B cell (primary cell): Measurements from ENCODE around the gene CYYR1. TPM values are rescaled to one million over a fixed set of nuclear protein-coding genes. Genes with fewer than 3 reads are reported as not detected.

Source experiments
- ATAC-seq: fragments of 200-7000 bp; cut with Tn5 transposase; one replicate; pipeline ENCODE4 v1.10.0; 2021; ENCODE audit warnings: low read depth, mild to moderate bottlenecking, moderate number of reproducible peaks, moderate library complexity
- CTCF ChIA-PET: fragments of 350-600 bp; sonication (Branson Sonifier 250); formaldehyde crosslinking; loops from one replicate; lab custom pipeline; 2021; ENCODE audit warnings: antibody characterized with exemption, inconsistent platforms; lab: Charles Lee
- POLR2A ChIA-PET: fragments of 350-600 bp; sonication (Branson Sonifier 250); formaldehyde crosslinking; loops from one replicate; lab custom pipeline; 2021; ENCODE audit warnings: antibody characterized with exemption; lab: Charles Lee
- DNase-seq: peaks from one replicate; pipeline ENCODE4 v3.0.0; 2013
- H2AFZ ChIP-seq: 2 replicates; pipeline ENCODE4 v1.6.1; 2012; ENCODE audit warnings: mild to moderate bottlenecking, low read depth, low read length; ENCODE audit not compliant: insufficient read depth, poor library complexity, severe bottlenecking
- H3K27ac ChIP-seq, 2 donors: 1 replicate in 1 of 2; 2 replicates in 1 of 2; pipeline ENCODE4 v1.5.1; 2012 to 2013; ENCODE audit warnings: low read length in 2 of 2, mild to moderate bottlenecking in 2 of 2, moderate library complexity in 1 of 2
- H3K27me3 ChIP-seq, 4 experiments: fragments of 200-600 bp in 1 of 4; sonication (generic) in 1 of 4; replicated peaks in 1 of 4; 1 replicate in 2 of 4; 2 replicates in 2 of 4; pipeline versions ENCODE4 v1.6.1 to v1.7.0; 2013 to 2016; ENCODE audit warnings: low read length in 3 of 4, mild to moderate bottlenecking in 2 of 4, mixed read lengths in 1 of 4, moderate library complexity in 1 of 4; ENCODE audit not compliant: insufficient read depth in 4 of 4, control insufficient read depth in 3 of 4; ENCODE audit errors: control extremely low read depth in 1 of 4
- H3K36me3 ChIP-seq, 2 experiments: replicated peaks in 1 of 2; 1 replicate in 1 of 2; 2 replicates in 1 of 2; pipeline versions ENCODE4 v1.6.1 to v1.7.1; 2013; ENCODE audit warnings: low read length in 1 of 2; ENCODE audit not compliant: insufficient read depth in 2 of 2, control insufficient read depth in 1 of 2; ENCODE audit errors: control extremely low read depth in 1 of 2, extremely low read depth in 1 of 2
- H3K4me1 ChIP-seq, 2 donors: fragments of 200-600 bp in 1 of 2; sonication (generic) in 1 of 2; 1 replicate in 1 of 2; 2 replicates in 1 of 2; pipeline versions ENCODE4 v1.5.1 to v1.6.1; 2013 to 2017; ENCODE audit warnings: low read length in 2 of 2; ENCODE audit not compliant: control insufficient read depth in 2 of 2, insufficient read depth in 2 of 2
- H3K4me2 ChIP-seq: replicated peaks from 2 replicates; pipeline ENCODE3; 2012; ENCODE audit warnings: mild to moderate bottlenecking, low read depth, low read length; ENCODE audit not compliant: poor library complexity, severe bottlenecking
- H3K4me3 ChIP-seq, 5 experiments: fragments of 200-600 bp in 1 of 5; sonication (generic) in 1 of 5; 1 replicate in 3 of 5; 2 replicates in 2 of 5; pipeline versions ENCODE4 v1.5.1 to v1.7.0; 2011 to 2016; ENCODE audit warnings: low read length in 4 of 5, mild to moderate bottlenecking in 4 of 5, low read depth in 2 of 5, control low read depth in 1 of 5, moderate library complexity in 1 of 5; ENCODE audit not compliant: insufficient read depth in 1 of 5; ENCODE audit errors: control extremely low read depth in 1 of 5, extremely low read depth in 1 of 5
- H3K79me2 ChIP-seq: fragments of 200-600 bp; sonication (generic); one replicate; pipeline ENCODE4 v1.6.0; 2016; ENCODE audit warnings: low read length; ENCODE audit not compliant: control insufficient read depth, insufficient read depth
- H3K9ac ChIP-seq: fragments of 200-600 bp; sonication (generic); 2 replicates; pipeline ENCODE4 v1.6.1; 2017; ENCODE audit warnings: mild to moderate bottlenecking, low read length, moderate library complexity
- H3K9me3 ChIP-seq, 3 donors: one replicate each; pipeline versions ENCODE4 v1.6.1 to v1.7.1; 2013; ENCODE audit warnings: low read length in 2 of 3; ENCODE audit not compliant: control insufficient read depth in 2 of 3, insufficient read depth in 1 of 3; ENCODE audit errors: control extremely low read depth in 1 of 3
- H4K20me1 ChIP-seq: 2 replicates; pipeline ENCODE4 v1.6.0; 2012; ENCODE audit warnings: mild to moderate bottlenecking, low read length; ENCODE audit not compliant: insufficient read depth, control insufficient read depth, poor library complexity, severe bottlenecking
- H3K27ac Mint-ChIP-seq: one replicate; pipeline ENCODE4 v1.8.0; 2021; ENCODE audit warnings: mixed read lengths
- H3K27me3 Mint-ChIP-seq: one replicate; pipeline ENCODE4 v1.8.0; 2021; ENCODE audit warnings: mixed read lengths
- H3K4me1 Mint-ChIP-seq: one replicate; pipeline ENCODE4 v1.8.0; 2021; ENCODE audit warnings: mixed read lengths
- H3K4me3 Mint-ChIP-seq: one replicate; pipeline ENCODE4 v1.8.0; 2021; ENCODE audit warnings: mixed read lengths
- H3K9me3 Mint-ChIP-seq: one replicate; pipeline ENCODE4 v1.8.0; 2022; ENCODE audit warnings: mixed read lengths; ENCODE audit not compliant: insufficient read depth
- CTCF ChIP-seq: fragments of 200-600 bp; IDR thresholded peaks from one replicate; pipeline ENCODE4 v1.8.0; 2022; ENCODE audit warnings: antibody characterized with exemption, mild to moderate bottlenecking
- EZH2 ChIP-seq: IDR thresholded peaks from 2 replicates; pipeline ENCODE4 v1.6.1; 2012; ENCODE audit warnings: borderline replicate concordance, low read depth, mild to moderate bottlenecking, moderate library complexity, low read length; ENCODE audit not compliant: insufficient read depth, poor library complexity, severe bottlenecking
- WGBS: methylation state at CpG from one replicate; pipeline ENCODE4 v1.1.5; 2013; ENCODE audit warnings: missing lambda C conversion rate; ENCODE audit not compliant: insufficient coverage; 5-methylcytosine and 5-hydroxymethylcytosine counted together
- intact Hi-C: fragments of 100-400 bp; cut with micrococcal nuclease; formaldehyde crosslinking; loops from one replicate; pipeline ENCODE4 v1.10.0; 2022
- polyA plus RNA-seq: library from polyadenylated mRNA; depleted of rRNA; stranded (reverse); fragments of >200 nt; gene quantifications from 2 replicates; pipeline ENCODE4 v1.2.3, GENCODE V29; 2012
- total RNA-seq, 2 donors: library from RNA; stranded (reverse); fragments of 120-200 nt in 1 of 2; gene quantifications; 1 replicate in 1 of 2; 2 replicates in 1 of 2; pipeline versions ENCODE4 v1.2.3 to v1.2.4, GENCODE V29; 2013 to 2022

Gene CYYR1
- total and polyA plus RNA-seq, 2 donors (not counting 1 experiment from before 2014, with no cell fraction given), result not detected

- Histone ChIP-seq H2AFZ (no peak overlapping the region), H3K27ac (no peak overlapping the region), H4K20me1 (no peaks in the 10 kb centered on the region), H3K79me2 (no peaks in the 10 kb centered on the region), H3K36me3 (no peaks in the 10 kb centered on the region), H3K4me3 (no peak overlapping the region), H3K27me3 (no peaks in the 10 kb centered on the region), H3K9ac (no peak overlapping the region), H3K9me3 (peaks cover 0 to 6% (median 0%) of the 10 kb centered on the region in 3 donors), H3K4me2 (no peak overlapping the region), H3K4me1 (no peaks in the 10 kb centered on the region)
- TF ChIP-seq EZH2 (no peak), CTCF (no peak)
- CTCF ChIA-PET, result no interaction called here
- Mint-ChIP-seq H3K9me3 (no peaks in the 10 kb centered on the region), H3K27ac (no peak overlapping the region), H3K4me3 (no peak overlapping the region), H3K4me1 (no peaks in the 10 kb centered on the region), H3K27me3 (no peaks in the 10 kb centered on the region)
- intact Hi-C loops, result no loop called here
- ATAC-seq (no peak), DNase-seq (no peak)
- POLR2A ChIA-PET, result no interaction called here
- 98% methylated on average over 3 of the region's 3 CpGs for WGBS
These were observed 150.9 kb downstream of the CYYR1 start for GRCh38 chr21:26422138-26422537.

GRCh38 chr21:26421724-26422123 lies 151.4 kb downstream of the CYYR1 start:
- DNase-seq (no peak), ATAC-seq (no peak)
- intact Hi-C loops, result no loop called here
- no peaks in the 10 kb centered on the region for H3K4me1 ChIP-seq
- no peak overlapping the region for H2AFZ ChIP-seq
- no peak overlapping the region for H3K9ac ChIP-seq
- Mint-ChIP-seq H3K27ac (no peak overlapping the region), H3K9me3 (no peaks in the 10 kb centered on the region), H3K4me1 (no peaks in the 10 kb centered on the region), H3K4me3 (no peak overlapping the region), H3K27me3 (no peaks in the 10 kb centered on the region)
- no peak overlapping the region for H3K4me3 ChIP-seq
- H3K9me3 ChIP-seq, result peaks cover 0 to 6% (median 0%) of the 10 kb centered on the region in 3 donors
- H3K36me3 ChIP-seq, result no peaks in the 10 kb centered on the region
- H4K20me1 ChIP-seq, result no peaks in the 10 kb centered on the region
- WGBS, result no CpG with 5 or more reads among the region's 1 CpG
- H3K79me2 ChIP-seq, result no peaks in the 10 kb centered on the region
- ChIA-PET POLR2A (no interaction called here), CTCF (no interaction called here)
- no peaks in the 10 kb centered on the region for H3K27me3 ChIP-seq
- H3K4me2 ChIP-seq, result no peak overlapping the region
- TF ChIP-seq CTCF, result no peak
- no peak for TF ChIP-seq EZH2
- H3K27ac ChIP-seq, result no peak overlapping the region
